T-cell (primary cell): ENCODE data around the gene MAST3. TPM values are rescaled to one million over a fixed set of nuclear protein-coding genes. Genes with fewer than 3 reads are reported as not detected.

Experiments used
- ATAC-seq, 4 experiments: fragments of 200-7000 bp in 3 of 4; fragments of 150-1000 bp in 1 of 4; cut with Tn5 transposase; replicated peaks in 1 of 4; 1 replicate in 3 of 4; 2 replicates in 1 of 4; pipeline ENCODE4 v1.10.0; 2021; ENCODE audit warnings: moderate library complexity in 3 of 4, mild to moderate bottlenecking in 2 of 4, moderate number of reproducible peaks in 1 of 4
- CTCF ChIA-PET, 2 donors: fragments of 300-600 bp; sonication (Branson Sonifier 250); formaldehyde crosslinking; loops; one replicate each; lab custom pipeline; 2022; ENCODE audit warnings: antibody characterized with exemption in 2 of 2; lab: Charles Lee
- POLR2A ChIA-PET, 2 donors: fragments of 300-600 bp; sonication (Branson Sonifier 250); formaldehyde crosslinking; loops; one replicate each; lab custom pipeline; 2022; ENCODE audit warnings: antibody characterized with exemption in 2 of 2; lab: Charles Lee
- DNase-seq, 35 experiments: peaks; one replicate each; pipeline versions ENCODE4 v3.0.0 to v3.0.0-alpha.2; 2013 to 2023
- H3K27ac ChIP-seq: one replicate; pipeline ENCODE4 v1.5.1; 2013; ENCODE audit warnings: low read length
- H3K27me3 ChIP-seq, 2 experiments: replicated peaks in 1 of 2; 1 replicate in 1 of 2; 2 replicates in 1 of 2; pipeline versions ENCODE4 v1.6.1 to v1.7.0; 2013; ENCODE audit warnings: low read length in 1 of 2, mixed read lengths in 1 of 2; ENCODE audit not compliant: control insufficient read depth in 2 of 2, insufficient read depth in 2 of 2; ENCODE audit errors: extremely low read depth in 1 of 2
- H3K36me3 ChIP-seq, 2 donors: 1 replicate in 1 of 2; 2 replicates in 1 of 2; pipeline versions ENCODE4 v1.6.1 to v1.7.0; 2013; ENCODE audit warnings: low read length in 1 of 2; ENCODE audit not compliant: control insufficient read depth in 2 of 2, insufficient read depth in 1 of 2; ENCODE audit errors: extremely low read depth in 1 of 2
- H3K4me1 ChIP-seq, 2 experiments: 1 replicate in 1 of 2; 2 replicates in 1 of 2; pipeline versions ENCODE4 v1.6.1 to v1.7.0; 2013; ENCODE audit warnings: low read length in 2 of 2, mixed read lengths in 1 of 2; ENCODE audit not compliant: insufficient read depth in 2 of 2, control insufficient read depth in 1 of 2; ENCODE audit errors: extremely low read depth in 1 of 2
- H3K4me3 ChIP-seq, 2 donors: 1 replicate in 1 of 2; 2 replicates in 1 of 2; pipeline versions ENCODE4 v1.5.1 to v1.7.0; 2013; ENCODE audit warnings: mild to moderate bottlenecking in 2 of 2, low read length in 1 of 2, moderate library complexity in 1 of 2; ENCODE audit not compliant: control insufficient read depth in 1 of 2; ENCODE audit errors: extremely low read depth in 1 of 2
- H3K9me3 ChIP-seq: 2 replicates; pipeline ENCODE4 v1.7.0; 2013
- H3K27ac Mint-ChIP-seq, 2 donors: one replicate each; pipeline ENCODE4 v1.8.0; 2020 to 2021; ENCODE audit warnings: mild to moderate bottlenecking in 2 of 2, mixed read lengths in 2 of 2
- H3K27me3 Mint-ChIP-seq, 2 donors: one replicate each; pipeline ENCODE4 v1.8.0; 2021 to 2022; ENCODE audit warnings: mixed read lengths in 2 of 2
- H3K36me3 Mint-ChIP-seq: one replicate; pipeline ENCODE4 v1.8.0; 2021; ENCODE audit warnings: mixed read lengths
- H3K4me1 Mint-ChIP-seq, 3 donors: one replicate each; pipeline ENCODE4 v1.8.0; 2020 to 2022; ENCODE audit warnings: mixed read lengths in 3 of 3, mild to moderate bottlenecking in 1 of 3
- H3K4me3 Mint-ChIP-seq, 3 donors: one replicate each; pipeline ENCODE4 v1.8.0; 2020 to 2022; ENCODE audit warnings: mild to moderate bottlenecking in 3 of 3, mixed read lengths in 3 of 3, moderate library complexity in 3 of 3
- H3K9me3 Mint-ChIP-seq, 3 donors: one replicate each; pipeline ENCODE4 v1.8.0; 2020 to 2022; ENCODE audit warnings: mixed read lengths in 3 of 3
- WGBS: methylation state at CpG from one replicate; pipeline ENCODE4 v1.1.5; 2013; ENCODE audit warnings: missing lambda C conversion rate; ENCODE audit not compliant: insufficient coverage; 5-methylcytosine and 5-hydroxymethylcytosine counted together
- total RNA-seq, 35 experiments: library from RNA in 6 of 35; stranded (reverse) in 6 of 35; fragments of 120-200 nt in 1 of 35; gene quantifications; one replicate each; pipeline versions ENCODE4 v1.2.1 to v1.2.4 and lab custom pipeline; 2013 to 2026

MAST3 gene
- total RNA-seq, 5 donors from 2014 or later (not counting 1 experiment from before 2014, with no cell fraction given): 42.0 to 60.2 (median 53.2) TPM

DNA sequence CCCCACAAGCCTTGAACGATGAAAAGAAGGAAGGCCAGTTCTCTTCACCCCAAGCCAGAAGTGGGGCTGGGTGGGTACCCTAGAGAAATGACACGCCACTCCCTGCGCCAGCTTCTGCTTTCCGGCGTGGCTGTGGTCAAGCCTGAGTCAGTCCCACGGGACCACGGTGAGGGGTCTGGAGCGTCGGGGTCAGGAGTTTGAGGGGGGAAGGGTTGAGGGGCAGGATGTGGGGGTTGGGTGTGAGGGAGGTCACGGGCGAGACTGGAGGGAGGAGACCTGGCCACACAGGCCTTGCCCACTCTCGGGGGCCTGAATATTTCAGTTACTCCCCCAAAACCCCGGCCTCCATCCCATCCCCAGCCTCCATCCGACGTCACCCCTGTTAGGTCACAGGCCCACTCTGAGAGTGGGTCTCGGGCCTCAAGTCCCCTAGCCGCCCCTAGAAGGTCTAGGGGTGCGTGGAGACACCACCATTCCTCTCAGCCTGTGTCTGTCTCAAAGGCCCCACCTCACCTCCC is 75.5 kb downstream of the MAST3 start:
- Mint-ChIP-seq H3K4me1 (peaks cover 0 to 23% (median 13%) of the 10 kb centered on the region in 3 donors), H3K27ac (peak overlapping the region; percentile 79 to 82), H3K27me3 (no peaks in the 10 kb centered on the region), H3K9me3 (no peaks in the 10 kb centered on the region), H3K4me3 (peak overlapping the region; percentile 85 to 93 (median 86)), H3K36me3 (peaks cover 12% of the 10 kb centered on the region)
- peak overlapping the region; percentile 72 to 81 for H3K4me3 ChIP-seq
- H3K4me1 ChIP-seq: peaks cover 2 to 24% of the 10 kb centered on the region in 2 experiments
- CTCF ChIA-PET: no interaction called here
- DNase-seq (peak in 1 of 35 experiments; percentile 60), ATAC-seq (no peak)
- peaks cover 0 to 3% of the 10 kb centered on the region in 2 experiments for H3K27me3 ChIP-seq
- POLR2A ChIA-PET: no interaction called here
- whole genome bisulfite sequencing: 47% methylated on average over 10 of the region's 18 CpGs
- no peaks in the 10 kb centered on the region for H3K9me3 ChIP-seq
- H3K27ac ChIP-seq: peak overlapping the region; percentile 60
- peaks cover 0 to 3% of the 10 kb centered on the region in 2 donors for H3K36me3 ChIP-seq

DNA sequence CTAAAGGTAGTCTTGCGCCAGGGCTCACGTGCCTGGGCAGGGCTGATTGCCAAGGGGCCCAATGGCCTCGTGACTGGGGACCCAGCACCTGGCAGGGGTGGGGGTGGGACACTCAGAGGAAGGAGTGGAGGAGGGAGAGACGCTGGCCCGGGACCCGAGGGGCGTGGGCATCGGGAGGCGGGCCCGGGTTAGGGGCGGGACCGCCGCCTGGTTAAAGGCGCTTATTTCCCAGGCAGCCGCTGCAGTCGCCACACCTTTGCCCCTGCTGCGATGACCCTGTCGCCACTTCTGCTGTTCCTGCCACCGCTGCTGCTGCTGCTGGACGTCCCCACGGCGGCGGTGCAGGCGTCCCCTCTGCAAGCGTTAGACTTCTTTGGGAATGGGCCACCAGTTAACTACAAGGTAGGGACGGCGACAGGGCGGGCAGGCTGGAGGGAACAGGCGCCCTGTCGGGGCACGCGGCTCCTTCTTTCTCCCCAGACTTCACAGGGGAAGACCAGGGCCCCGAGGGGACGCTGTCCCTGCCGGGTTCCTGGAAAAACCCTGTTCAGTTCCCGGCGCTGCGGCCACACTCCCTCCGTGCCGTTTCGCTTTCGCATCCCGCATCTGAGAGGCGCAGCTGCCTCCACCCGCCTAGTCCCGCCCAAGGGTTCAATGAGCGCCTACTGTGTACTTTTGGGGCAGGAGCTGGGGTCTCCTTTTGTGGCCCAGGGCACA is 76.2 kb downstream of the MAST3 start, which contains the start of gene IFI30:
TSS of gene IFI30 (plus strand) at position 242 of the 717 bp plus-strand sequence. CDS start at position 271, 29 bp downstream.
- H3K36me3 Mint-ChIP-seq: peaks cover 9% of the 10 kb centered on the region
- H3K4me1 Mint-ChIP-seq: peaks cover 0 to 21% (median 12%) of the 10 kb centered on the region in 3 donors
- H3K27ac ChIP-seq: peak within 1 kb of the TSS; percentile 60
- no peaks in the 10 kb centered on the region for H3K9me3 ChIP-seq
- H3K4me1 ChIP-seq: peaks cover 2 to 22% of the 10 kb centered on the region in 2 experiments
- ChIA-PET CTCF (interaction anchor here (0.6 to 0.8 kb wide), 3 partner anchors 18 to 43 kb away, joined by 3 to 8 read pairs (median 3); no protein-coding TSS in a partner anchor), POLR2A (interaction anchor here in 1 of 2 donors (0.5 kb wide), 1 partner anchor 96 kb away, joined by 4 read pairs; no protein-coding TSS in a partner anchor)
- H3K9me3 Mint-ChIP-seq: no peaks in the 10 kb centered on the region
- H3K36me3 ChIP-seq: peaks cover 0 to 1% of the 10 kb centered on the region in 2 donors
- H3K4me3 ChIP-seq: peak within 1 kb of the TSS; percentile 72 to 81
- no peaks in the 10 kb centered on the region for H3K27me3 Mint-ChIP-seq
- peak within 1 kb of the TSS; percentile 82 to 87 for H3K27ac Mint-ChIP-seq
- ATAC-seq (peak; percentile 80 to 85 (median 83)), DNase-seq (peak in 23 of 35 experiments; percentile 30 to 67 (median 49))
- peaks cover 0 to 3% of the 10 kb centered on the region in 2 experiments for H3K27me3 ChIP-seq
- H3K4me3 Mint-ChIP-seq: peak within 1 kb of the TSS; percentile 85 to 93 (median 86)
- under 1% methylated on average over 45 of the region's 47 CpGs for WGBS

DNA sequence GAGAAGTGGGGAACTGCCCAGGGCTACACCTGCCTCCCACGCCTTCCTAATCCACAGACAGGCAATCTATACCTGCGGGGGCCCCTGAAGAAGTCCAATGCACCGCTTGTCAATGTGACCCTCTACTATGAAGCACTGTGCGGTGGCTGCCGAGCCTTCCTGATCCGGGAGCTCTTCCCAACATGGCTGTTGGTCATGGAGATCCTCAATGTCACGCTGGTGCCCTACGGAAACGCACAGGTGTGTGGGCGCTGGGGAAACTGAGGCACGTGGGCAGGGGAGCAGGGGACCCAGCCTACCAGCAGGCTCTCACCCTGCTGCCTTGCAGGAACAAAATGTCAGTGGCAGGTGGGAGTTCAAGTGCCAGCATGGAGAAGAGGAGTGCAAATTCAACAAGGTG is 77.4 kb downstream of the MAST3 start:
- no peak overlapping the region for H3K4me3 ChIP-seq
- peaks cover 0 to 3% of the 10 kb centered on the region in 2 experiments for H3K27me3 ChIP-seq
- DNase-seq (no peak), ATAC-seq (no peak)
- Mint-ChIP-seq H3K4me1 (peaks cover 0 to 21% (median 12%) of the 10 kb centered on the region in 3 donors), H3K9me3 (no peaks in the 10 kb centered on the region), H3K27ac (no peak overlapping the region), H3K36me3 (peaks cover 9% of the 10 kb centered on the region), H3K27me3 (no peaks in the 10 kb centered on the region), H3K4me3 (peak overlapping the region; percentile 85 to 93 (median 86))
- H3K27ac ChIP-seq: no peak overlapping the region
- CTCF ChIA-PET: interaction anchor here (0.6 kb wide), 2 partner anchors 47 to 724 kb away, joined by 3 to 4 read pairs; no protein-coding TSS in a partner anchor
- WGBS: 87% methylated on average over 10 of the region's 11 CpGs
- peaks cover 2 to 22% of the 10 kb centered on the region in 2 experiments for H3K4me1 ChIP-seq
- H3K9me3 ChIP-seq: no peaks in the 10 kb centered on the region
- POLR2A ChIA-PET: no interaction called here
- no peaks in the 10 kb centered on the region for H3K36me3 ChIP-seq

DNA sequence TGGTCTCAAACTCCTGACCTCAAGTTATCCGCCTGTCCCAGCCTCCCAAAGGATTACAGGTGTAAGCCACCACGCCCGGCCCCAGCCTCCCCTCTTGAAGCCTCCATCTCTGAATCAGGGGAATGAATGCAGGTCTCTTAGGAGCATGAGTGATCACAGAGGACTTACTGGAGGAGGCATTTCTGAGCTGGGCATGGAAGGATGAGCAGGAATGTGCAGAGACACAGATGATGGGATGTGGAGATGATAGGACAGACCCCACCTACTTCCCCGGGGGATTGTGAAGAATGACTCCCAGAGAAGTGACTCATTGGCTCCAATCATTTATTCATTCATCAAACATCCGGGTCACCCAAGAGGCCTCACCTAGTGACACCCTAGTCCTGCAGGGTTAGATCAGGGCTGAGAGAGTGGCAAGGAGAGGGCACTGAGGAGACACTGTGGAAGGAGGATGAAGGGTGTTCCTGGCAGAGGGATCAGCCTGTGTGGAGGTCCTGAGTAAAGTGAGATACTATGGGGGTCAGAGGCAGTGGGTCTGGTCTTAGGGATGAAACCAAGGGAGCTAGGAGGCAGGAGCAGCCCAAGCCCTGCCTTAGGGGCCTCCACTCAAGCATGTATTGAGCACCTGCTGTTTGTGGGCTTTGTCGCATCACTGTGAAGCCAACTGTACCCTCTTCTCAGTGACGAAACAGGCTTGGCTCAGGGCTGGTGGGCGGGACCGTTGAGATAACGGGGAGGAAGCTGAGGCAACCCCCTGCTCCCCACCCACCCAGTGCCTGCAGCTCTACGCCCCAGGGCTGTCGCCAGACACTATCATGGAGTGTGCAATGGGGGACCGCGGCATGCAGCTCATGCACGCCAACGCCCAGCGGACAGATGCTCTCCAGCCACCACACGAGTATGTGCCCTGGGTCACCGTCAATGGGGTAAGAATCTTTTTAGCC is 79.1 kb downstream of the MAST3 start:
- Histone ChIP-seq H3K36me3 (no peaks in the 10 kb centered on the region), H3K27me3 (peaks cover 3 to 5% of the 10 kb centered on the region in 2 experiments), H3K9me3 (no peaks in the 10 kb centered on the region), H3K4me3 (no peak overlapping the region), H3K4me1 (peaks cover 2 to 22% of the 10 kb centered on the region in 2 experiments), H3K27ac (no peak overlapping the region)
- peak overlapping the region in 1 of 3 donors; percentile 17 for H3K4me3 Mint-ChIP-seq
- DNase-seq: no peak
- no peaks in the 10 kb centered on the region for H3K27me3 Mint-ChIP-seq
- 92% methylated on average over 12 of the region's 19 CpGs for whole genome bisulfite sequencing
- H3K4me1 Mint-ChIP-seq: peaks cover 0 to 21% (median 12%) of the 10 kb centered on the region in 3 donors
- H3K9me3 Mint-ChIP-seq: no peaks in the 10 kb centered on the region
- CTCF ChIA-PET: interaction anchor here in 1 of 2 donors (0.6 kb wide), 1 partner anchor 43 kb away, joined by 4 read pairs; no protein-coding TSS in a partner anchor
- POLR2A ChIA-PET: interaction anchor here in 1 of 2 donors (0.6 kb wide), 1 partner anchor 230 kb away, joined by 4 read pairs; no protein-coding TSS in a partner anchor
- H3K36me3 Mint-ChIP-seq: peaks cover 9% of the 10 kb centered on the region
- H3K27ac Mint-ChIP-seq: no peak overlapping the region
- no peak for ATAC-seq

DNA sequence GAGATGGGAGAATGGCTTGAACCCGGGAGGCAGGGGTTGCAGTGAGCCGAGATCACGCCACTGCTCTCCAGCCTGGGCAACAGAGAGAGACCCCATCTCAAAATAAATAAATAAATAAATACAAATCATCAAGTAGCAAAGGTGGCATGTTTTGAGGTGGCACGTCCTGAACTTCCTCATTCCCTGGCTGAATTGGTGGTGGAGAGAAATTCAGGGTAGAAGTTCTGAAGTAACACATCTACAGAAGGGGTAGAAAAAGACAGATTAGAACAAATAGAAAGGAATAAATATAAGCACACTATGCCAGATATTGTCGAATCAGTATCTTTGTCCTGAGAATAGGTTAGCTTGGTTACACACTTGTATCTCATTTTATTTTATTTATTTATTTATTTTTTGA is 82.4 kb downstream of the MAST3 start:
- ATAC-seq (no peak), DNase-seq (no peak)
- no peaks in the 10 kb centered on the region for H3K36me3 ChIP-seq
- H3K27ac ChIP-seq: no peak overlapping the region
- WGBS: no CpG with 5 or more reads among the region's 5 CpGs
- no peaks in the 10 kb centered on the region for H3K27me3 Mint-ChIP-seq
- no peak overlapping the region for H3K4me3 ChIP-seq
- ChIA-PET POLR2A (no interaction called here), CTCF (interaction anchor here (0.6 to 0.7 kb wide), 2 partner anchors 211 to 216 kb away, joined by 3 to 6 read pairs; no protein-coding TSS in a partner anchor)
- no peaks in the 10 kb centered on the region for H3K9me3 ChIP-seq
- H3K4me1 ChIP-seq: peaks cover 0 to 3% of the 10 kb centered on the region in 2 experiments
- H3K4me1 Mint-ChIP-seq: peaks cover 0 to 4% (median 0%) of the 10 kb centered on the region in 3 donors
- H3K36me3 Mint-ChIP-seq: peaks cover 9% of the 10 kb centered on the region
- H3K27me3 ChIP-seq: peaks cover 3 to 20% of the 10 kb centered on the region in 2 experiments
- H3K27ac Mint-ChIP-seq: no peak overlapping the region
- H3K9me3 Mint-ChIP-seq: no peaks in the 10 kb centered on the region
- H3K4me3 Mint-ChIP-seq: no peak overlapping the region
